PC-3 (cell line): ENCODE measurements around the gene MFAP3. TPM values are rescaled to one million over a fixed set of nuclear protein-coding genes. Genes with fewer than 3 reads are reported as not detected.
"Not testable (repeated sequence)": the region's sequence is repeated elsewhere in the genome, so short reads cannot be mapped to it uniquely, and the experiment has no call there.

Experiments
- ATAC-seq: fragments of 200-7000 bp; cut with Tn5 transposase; 2 replicates; pipeline ENCODE4 v1.9.1; 2020; ENCODE audit warnings: mild to moderate bottlenecking, moderate library complexity
- BruUV-seq: library from RNA; stranded (reverse); fragments of 400-500 nt; replicated peaks from 2 replicates; lab custom pipeline; 2021; lab: Mats Ljungman, UMichigan
- CTCF ChIA-PET: fragments of 300-600 bp; sonication (Branson Sonifier 250); formaldehyde crosslinking; loops from one replicate; lab custom pipeline; 2022; ENCODE audit warnings: antibody characterized with exemption; lab: Charles Lee
- POLR2A ChIA-PET: fragments of 300-600 bp; sonication (Branson Sonifier 250); formaldehyde crosslinking; loops from one replicate; lab custom pipeline; 2022; ENCODE audit warnings: antibody characterized with exemption; ENCODE audit not compliant: unreplicated experiment; lab: Charles Lee
- DNase-seq: peaks from one replicate; pipeline ENCODE4 v3.0.0-alpha.2; 2015
- H2AFZ ChIP-seq: fragments of 300-600 bp; sonication (generic); 2 replicates; pipeline ENCODE4 v1.6.0; 2016; ENCODE audit warnings: antibody characterized with exemption, low read length
- H3F3A ChIP-seq: fragments of 300-600 bp; sonication (generic); one replicate; pipeline ENCODE4 v1.6.0; 2017; ENCODE audit warnings: antibody characterized with exemption, low read length, control low read depth, mild to moderate bottlenecking; ENCODE audit not compliant: unreplicated experiment
- H3K27ac ChIP-seq: fragments of 300-600 bp; sonication (generic); 2 replicates; pipeline ENCODE4 v1.5.1; 2016; ENCODE audit warnings: mild to moderate bottlenecking, low read length
- H3K27me3 ChIP-seq: fragments of 300-600 bp; sonication (generic); 2 replicates; pipeline ENCODE4 v1.6.1; 2016; ENCODE audit warnings: low read length, mixed read lengths
- H3K36me3 ChIP-seq: fragments of 300-600 bp; sonication (generic); 2 replicates; pipeline ENCODE4 v1.6.1; 2016; ENCODE audit warnings: low read depth, mixed run types, low read length, mixed read lengths
- H3K4me1 ChIP-seq: fragments of 300-600 bp; sonication (generic); 2 replicates; pipeline ENCODE4 v1.5.1; 2016; ENCODE audit warnings: low read length; ENCODE audit not compliant: insufficient read depth
- H3K4me2 ChIP-seq: fragments of 300-600 bp; sonication (generic); 2 replicates; pipeline ENCODE4 v1.6.0; 2016; ENCODE audit warnings: low read length
- H3K4me3 ChIP-seq: fragments of 300-600 bp; sonication (generic); 2 replicates; pipeline ENCODE4 v1.5.1; 2016; ENCODE audit warnings: mild to moderate bottlenecking, low read length, mixed read lengths
- H3K79me2 ChIP-seq: fragments of 300-600 bp; sonication (generic); 2 replicates; pipeline ENCODE4 v1.6.1; 2017; ENCODE audit warnings: low read length, mixed read lengths
- H3K9ac ChIP-seq: fragments of 300-600 bp; sonication (generic); 2 replicates; pipeline ENCODE4 v1.6.0; 2016; ENCODE audit warnings: mild to moderate bottlenecking, low read length
- H3K9me2 ChIP-seq: fragments of 300-600 bp; sonication (generic); replicated peaks from 2 replicates; pipeline ENCODE4 v1.6.1; 2016; ENCODE audit warnings: mixed run types, low read length, mixed read lengths
- H3K9me3 ChIP-seq: fragments of 300-600 bp; sonication (generic); 2 replicates; pipeline ENCODE4 v1.6.1; 2016; ENCODE audit warnings: low read length, mixed read lengths
- H4K20me1 ChIP-seq: fragments of 300-600 bp; sonication (generic); 2 replicates; pipeline ENCODE4 v1.6.1; 2016; ENCODE audit warnings: low read length, mixed read lengths
- CTCF ChIP-seq: fragments of 300-600 bp; sonication (generic); conservative IDR thresholded peaks from 2 replicates; pipeline ENCODE4 v1.5.1; 2017; ENCODE audit warnings: antibody characterized with exemption, low read depth, mild to moderate bottlenecking, low read length
- EZH2 ChIP-seq: fragments of 300-600 bp; sonication (generic); IDR thresholded peaks from one replicate; pipeline ENCODE4 v1.6.1; 2017; ENCODE audit warnings: antibody characterized with exemption, mild to moderate bottlenecking, low read length; ENCODE audit not compliant: unreplicated experiment
- EZH2phosphoT487 ChIP-seq: fragments of 300-600 bp; sonication (generic); IDR thresholded peaks from 2 replicates; pipeline ENCODE4 v1.6.1; 2018; ENCODE audit warnings: mild to moderate bottlenecking, antibody characterized with exemption, low read length, borderline replicate concordance
- intact Hi-C: fragments of 100-400 bp; cut with micrococcal nuclease; formaldehyde crosslinking; loops from 2 replicates; pipeline ENCODE4 v1.9.0; 2023
- total RNA-seq: library from RNA; depleted of rRNA; stranded (reverse); fragments of >200 nt; gene quantifications from 2 replicates; pipeline ENCODE4 v1.2.3, GENCODE V29; 2014

Gene MFAP3
- total RNA-seq, 1 experiment from 2014 or later = 21.1 TPM

- CTCF ChIA-PET = no interaction called here
- Histone ChIP-seq H3K9ac (no peak overlapping the region), H3K27me3 (no peaks in the 10 kb centered on the region), H3K36me3 (no peaks in the 10 kb centered on the region), H3K27ac (no peak overlapping the region), H3K4me2 (no peak overlapping the region), H2AFZ (no peak overlapping the region), H3F3A (no peaks in the 10 kb centered on the region), H4K20me1 (no peaks in the 10 kb centered on the region), H3K79me2 (no peaks in the 10 kb centered on the region), H3K9me2 (no peaks in the 10 kb centered on the region), H3K9me3 (no peaks in the 10 kb centered on the region), H3K4me1 (no peaks in the 10 kb centered on the region), H3K4me3 (no peak overlapping the region)
- DNase-seq = no peak
- ATAC-seq = no peak
- POLR2A ChIA-PET = no interaction called here
- TF ChIP-seq EZH2 (no peak), EZH2phosphoT487 (no peak), CTCF (no peak)
- no TSS peak for BruUV-seq
- intact Hi-C loops = no loop called here
These were observed 33.1 kb upstream of the MFAP3 start for GRCh38 chr5:154005648-154006047.

GRCh38 chr5:154010660-154011059 lies 28.1 kb upstream of the MFAP3 start:
- H3K4me2 ChIP-seq = no peak overlapping the region
- H4K20me1 ChIP-seq = no peaks in the 10 kb centered on the region
- no peaks in the 10 kb centered on the region for H3K4me1 ChIP-seq
- CTCF ChIA-PET = no interaction called here
- no peaks in the 10 kb centered on the region for H3K9me3 ChIP-seq
- H3K79me2 ChIP-seq = no peaks in the 10 kb centered on the region
- no peak overlapping the region for H3K27ac ChIP-seq
- ATAC-seq (no peak), DNase-seq (no peak)
- no peaks in the 10 kb centered on the region for H3K9me2 ChIP-seq
- no peaks in the 10 kb centered on the region for H3F3A ChIP-seq
- POLR2A ChIA-PET = no interaction called here
- TF ChIP-seq EZH2 (no peak), CTCF (no peak), EZH2phosphoT487 (no peak)
- no peaks in the 10 kb centered on the region for H3K36me3 ChIP-seq
- no TSS peak for BruUV-seq
- intact Hi-C loops = no loop called here
- H3K27me3 ChIP-seq = no peaks in the 10 kb centered on the region
- no peak overlapping the region for H3K4me3 ChIP-seq
- no peak overlapping the region for H2AFZ ChIP-seq
- no peak overlapping the region for H3K9ac ChIP-seq

GRCh38 chr5:154015071-154015693 lies 23.6 kb upstream of the MFAP3 start:
- H3K27ac ChIP-seq = no peak overlapping the region
- DNase-seq (no peak), ATAC-seq (no peak)
- no peaks in the 10 kb centered on the region for H3K27me3 ChIP-seq
- no peak overlapping the region for H3K4me3 ChIP-seq
- H3K9me3 ChIP-seq = no peaks in the 10 kb centered on the region
- no peaks in the 10 kb centered on the region for H3K79me2 ChIP-seq
- intact Hi-C loops = no loop called here
- no TSS peak for BruUV-seq
- no peaks in the 10 kb centered on the region for H3K9me2 ChIP-seq
- TF ChIP-seq EZH2 = no peak
- TF ChIP-seq EZH2phosphoT487 = no peak
- no peak for TF ChIP-seq CTCF
- H3F3A ChIP-seq = no peaks in the 10 kb centered on the region
- H3K36me3 ChIP-seq = no peaks in the 10 kb centered on the region
- no peak overlapping the region for H2AFZ ChIP-seq
- H3K9ac ChIP-seq = no peak overlapping the region
- CTCF ChIA-PET = no interaction called here
- POLR2A ChIA-PET = no interaction called here
- no peaks in the 10 kb centered on the region for H3K4me1 ChIP-seq
- no peaks in the 10 kb centered on the region for H4K20me1 ChIP-seq
- H3K4me2 ChIP-seq = no peak overlapping the region

GRCh38 chr5:154018919-154019318 lies 19.8 kb upstream of the MFAP3 start:
- H4K20me1 ChIP-seq, H3F3A ChIP-seq, H3K79me2 ChIP-seq, H3K4me2 ChIP-seq, H3K9ac ChIP-seq, H3K4me1 ChIP-seq, BruUV-seq, H3K36me3 ChIP-seq, H3K9me2 ChIP-seq, H3K27me3 ChIP-seq, H2AFZ ChIP-seq, intact Hi-C loops, H3K4me3 ChIP-seq, DNase-seq, CTCF ChIA-PET, H3K27ac ChIP-seq, H3K9me3 ChIP-seq, POLR2A ChIA-PET, ATAC-seq: not testable (repeated sequence)
